Esophagus squamous epithelium (tissue), 5 donors: ENCODE measurements around the gene EIF2S3B. TPM values are rescaled to one million over a fixed set of nuclear protein-coding genes. Genes with fewer than 3 reads are reported as not detected.
"Not testable (repeated sequence)": the region's sequence is repeated elsewhere in the genome, so short reads cannot be mapped to it uniquely, and the experiment has no call there.

ENCODE experiments used
- DNase-seq: peaks from one replicate; lab custom pipeline; 2025; lab: John Stamatoyannopoulos, UW
- H3K27ac ChIP-seq, 4 donors: fragments of 200-600 bp; sonication (generic); one replicate each; pipeline ENCODE4 v1.5.1; 2016 to 2019; ENCODE audit warnings: mild to moderate bottlenecking in 1 of 4
- H3K27me3 ChIP-seq, 4 donors: fragments of 200-600 bp; sonication (generic); 1 replicate in 3 of 4; 2 replicates in 1 of 4; pipeline versions ENCODE4 v1.5.1 to v1.6.0; 2017 to 2021; ENCODE audit warnings: antibody characterized with exemption in 1 of 4
- H3K36me3 ChIP-seq, 3 donors: fragments of 200-600 bp; sonication (generic); one replicate each; pipeline ENCODE4 v1.5.1; 2016 to 2019
- H3K4me1 ChIP-seq, 3 donors: fragments of 200-600 bp; sonication (generic); one replicate each; pipeline ENCODE4 v1.5.1; 2017 to 2019
- H3K4me3 ChIP-seq, 4 donors: fragments of 200-600 bp; sonication (generic); 1 replicate in 3 of 4; 2 replicates in 1 of 4; pipeline ENCODE4 v1.5.1; 2016 to 2019; ENCODE audit warnings: mild to moderate bottlenecking in 2 of 4, moderate library complexity in 1 of 4
- H3K9me3 ChIP-seq, 3 donors: fragments of 200-600 bp; sonication (generic); one replicate each; pipeline ENCODE4 v1.5.1; 2016 to 2019
- CTCF ChIP-seq, 6 experiments: fragments of 450-650 bp in 4 of 6; fragments of 200-600 bp in 2 of 6; sonication (generic) in 2 of 6; IDR thresholded peaks; one replicate each; pipeline ENCODE4 v1.5.1; 2016 to 2019; ENCODE audit warnings: antibody characterized with exemption in 6 of 6, mild to moderate bottlenecking in 4 of 6, moderate library complexity in 4 of 6
- POLR2A ChIP-seq, 4 donors: fragments of 450-650 bp; IDR thresholded peaks; one replicate each; pipeline ENCODE4 v1.6.1; 2017; ENCODE audit warnings: antibody characterized with exemption in 4 of 4, mild to moderate bottlenecking in 4 of 4, moderate library complexity in 3 of 4
- WGBS, 2 donors: methylation state at CpG; one replicate each; pipeline ENCODE4 v1.1.5; 2018; 5-methylcytosine and 5-hydroxymethylcytosine counted together
- intact Hi-C: fragments of 100-400 bp; cut with DNase I; formaldehyde crosslinking; loops from one replicate; pipeline ENCODE4 v1.15.0; 2022
- total RNA-seq, 4 donors: library from RNA; depleted of rRNA; stranded (reverse); fragments of >200 nt; gene quantifications; one replicate each; pipeline ENCODE4 v1.1.0, GENCODE V29; 2016
- donor health status: DM: yes; HTN: yes; CAD: no.

The EIF2S3B gene
- under 1 TPM; 0.18 to 0.50 (median 0.30) TPM for total RNA-seq

DNA sequence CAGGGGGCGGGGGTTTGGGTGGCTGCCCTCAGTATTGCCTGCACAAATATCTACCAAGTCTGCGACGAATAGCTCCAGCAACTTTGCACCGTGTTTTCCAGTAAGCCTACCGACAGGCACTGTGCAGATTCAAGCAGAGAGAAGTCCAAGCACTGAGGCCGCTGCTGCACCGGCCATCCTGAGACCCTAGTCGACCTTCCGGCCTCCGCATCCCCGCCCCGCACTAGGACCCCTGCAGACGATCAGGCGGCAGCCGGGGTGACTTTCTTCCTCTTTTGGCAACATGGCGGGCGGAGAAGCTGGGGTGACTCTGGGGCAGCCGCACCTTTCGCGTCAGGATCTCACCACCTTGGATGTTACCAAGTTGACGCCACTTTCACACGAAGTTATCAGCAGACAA, at the start of gene EIF2S3B:
Gene EIF2S3B, plus strand, starts transcription at position 271 of the 400 bp plus-strand sequence. Its CDS starts 13 bp downstream, at position 284.
- Histone ChIP-seq H3K36me3 (no peaks in the 10 kb centered on the region), H3K4me1 (no peaks in the 10 kb centered on the region), H3K27ac (no peak within 1 kb of the TSS), H3K27me3 (no peaks in the 10 kb centered on the region), H3K4me3 (no peak within 1 kb of the TSS), H3K9me3 (no peaks in the 10 kb centered on the region)
- WGBS, 2 donors = 91 to 93% methylated on average over 12 to 15 of the region's 22 CpGs
- intact Hi-C loops = no loop called here
- TF ChIP-seq CTCF (IDR thresholded peaks at IDR 0.05) (no peak), POLR2A (IDR thresholded peaks at IDR 0.05) (no peak)
- DNase-seq = no peak

GRCh38 chr12:10456856-10457255, 48.8 kb upstream of the EIF2S3B start:
- Histone ChIP-seq H3K4me1 (no peaks in the 10 kb centered on the region), H3K27me3 (no peaks in the 10 kb centered on the region), H3K27ac (no peak overlapping the region), H3K9me3 (peaks cover 0 to 18% (median 0%) of the 10 kb centered on the region in 3 donors), H3K36me3 (no peaks in the 10 kb centered on the region), H3K4me3 (no peak overlapping the region)
- 84 to 92% methylated on average over 2 of the region's 2 CpGs for WGBS, 2 donors
- no peak for DNase-seq
- no peak for TF ChIP-seq CTCF (IDR thresholded peaks at IDR 0.05)
- intact Hi-C loops = no loop called here

DNA sequence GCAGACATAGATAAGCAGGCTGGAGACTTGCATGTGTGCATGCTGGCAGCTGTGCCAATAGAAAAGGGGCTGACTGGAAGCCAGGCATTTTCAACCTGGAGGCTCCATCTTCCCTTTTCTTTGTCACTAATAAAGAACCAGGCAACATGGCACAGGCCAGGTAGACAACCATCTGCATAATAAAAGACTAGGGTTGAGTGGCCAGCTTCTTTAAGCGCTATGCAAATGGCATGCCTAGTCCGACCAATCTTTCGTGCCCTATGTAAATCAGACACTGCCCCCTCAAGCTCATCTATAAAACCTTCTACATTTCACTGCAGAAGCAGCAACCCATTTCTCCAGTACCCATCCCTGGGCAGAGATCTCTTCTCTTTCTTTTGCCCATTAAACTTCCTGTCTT, 47.9 kb upstream of the EIF2S3B start:
- intact Hi-C loops = no loop called here
- no peaks in the 10 kb centered on the region for H3K36me3 ChIP-seq
- DNase-seq = no peak
- H3K9me3 ChIP-seq = peaks cover 0 to 18% (median 0%) of the 10 kb centered on the region in 3 donors
- WGBS, 2 donors = 95 to 100% methylated on average over 3 of the region's 3 CpGs
- no peaks in the 10 kb centered on the region for H3K27me3 ChIP-seq
- TF ChIP-seq POLR2A (IDR thresholded peaks at IDR 0.05) (no peak), CTCF (IDR thresholded peaks at IDR 0.05) (no peak)
- no peak overlapping the region for H3K4me3 ChIP-seq
- no peak overlapping the region for H3K27ac ChIP-seq
- no peaks in the 10 kb centered on the region for H3K4me1 ChIP-seq

DNA sequence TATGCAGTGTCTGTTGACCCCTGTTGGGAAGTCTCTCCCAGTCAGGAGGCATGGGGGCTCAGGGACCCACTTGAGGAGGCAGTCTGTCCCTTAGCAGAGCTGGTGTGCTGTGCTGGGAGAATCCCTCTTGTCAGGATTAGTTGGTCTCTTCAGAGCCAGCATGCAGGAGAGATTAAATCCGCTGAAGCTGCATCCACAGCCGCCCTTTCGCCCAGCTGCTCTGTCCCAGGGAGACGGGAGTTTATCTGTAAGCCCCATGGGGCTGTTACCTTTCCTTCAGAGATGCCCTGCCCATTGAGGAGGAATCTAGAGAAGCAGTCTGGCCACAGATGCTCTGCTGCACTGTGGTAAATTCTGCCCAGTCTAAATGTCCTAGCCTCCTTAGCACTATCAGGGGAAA, 39.4 kb upstream of the EIF2S3B start:
- DNase-seq = no peak
- 80% methylated on average over 1 of the region's 4 CpGs; no CpG with 5 or more reads in 1 of the 2 donors for WGBS, 2 donors
- no peaks in the 10 kb centered on the region for H3K4me1 ChIP-seq

DNA sequence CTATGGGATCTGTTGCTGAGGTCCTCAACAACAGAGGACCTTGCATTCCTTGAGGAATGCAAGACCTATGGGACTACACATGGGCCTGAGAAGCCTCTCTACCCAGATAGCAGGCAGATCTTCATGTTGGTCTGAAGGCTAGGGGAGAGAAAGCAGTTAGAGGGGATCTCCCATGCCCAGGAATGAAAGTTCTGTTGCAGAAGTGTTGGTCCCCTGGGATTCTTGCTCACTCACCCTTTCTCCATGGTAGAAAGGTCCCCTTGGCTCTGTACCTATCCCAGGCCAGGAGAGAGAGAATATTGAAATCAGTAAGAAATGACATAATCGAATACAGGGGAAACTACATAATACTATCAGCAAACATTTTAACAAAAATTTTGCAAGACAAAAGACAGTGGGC, 36.0 kb upstream of the EIF2S3B start:
- no peaks in the 10 kb centered on the region for H3K4me1 ChIP-seq
- WGBS, 2 donors = 72 to 89% methylated on average over 1 of the region's 1 CpG
- TF ChIP-seq POLR2A (IDR thresholded peaks at IDR 0.05) = no peak
- TF ChIP-seq CTCF (IDR thresholded peaks at IDR 0.05) = no peak
- H3K36me3 ChIP-seq = no peaks in the 10 kb centered on the region
- no peak overlapping the region for H3K27ac ChIP-seq
- no peak for DNase-seq
- intact Hi-C loops = no loop called here
- no peaks in the 10 kb centered on the region for H3K27me3 ChIP-seq
- H3K4me3 ChIP-seq = no peak overlapping the region
- H3K9me3 ChIP-seq = no peaks in the 10 kb centered on the region

More for the DNA sequence above, 39.4 kb upstream of the EIF2S3B start:
- Histone ChIP-seq H3K9me3 (no peaks in the 10 kb centered on the region), H3K27ac (no peak overlapping the region), H3K36me3 (no peaks in the 10 kb centered on the region), H3K27me3 (no peaks in the 10 kb centered on the region), H3K4me3 (no peak overlapping the region)
- no peak for TF ChIP-seq POLR2A (IDR thresholded peaks at IDR 0.05)
- no peak for TF ChIP-seq CTCF (IDR thresholded peaks at IDR 0.05)
- intact Hi-C loops = no loop called here

GRCh38 chr12:10472808-10473207, 32.9 kb upstream of the EIF2S3B start:
- WGBS, 2 donors = 78 to 85% methylated on average over 5 of the region's 5 CpGs
- H3K9me3 ChIP-seq, H3K27ac ChIP-seq, H3K4me1 ChIP-seq, intact Hi-C loops, DNase-seq, H3K4me3 ChIP-seq, H3K27me3 ChIP-seq, H3K36me3 ChIP-seq: not testable (repeated sequence)

DNA sequence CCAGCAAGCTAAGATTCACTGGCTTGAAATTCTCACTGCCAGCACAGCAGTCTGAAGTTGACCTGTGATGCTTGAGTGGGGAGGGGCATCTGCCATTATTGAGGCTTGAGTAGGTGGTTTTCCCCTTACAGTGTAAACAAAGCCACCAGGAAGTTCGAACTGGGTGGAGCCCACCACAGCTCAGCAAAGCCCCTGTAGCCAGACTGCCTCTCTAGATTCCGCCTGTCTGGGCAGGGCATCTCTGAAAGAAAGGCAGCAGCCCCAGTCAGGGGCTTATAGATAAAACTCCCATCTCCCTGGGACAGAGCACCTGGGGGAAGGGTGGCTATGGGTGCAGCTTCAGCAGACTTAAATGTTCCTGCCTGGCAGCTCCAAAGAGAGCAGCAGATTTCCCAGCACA, 23.8 kb upstream of the EIF2S3B start:
- H3K36me3 ChIP-seq, H3K4me1 ChIP-seq, H3K27ac ChIP-seq, H3K9me3 ChIP-seq, H3K27me3 ChIP-seq, intact Hi-C loops, H3K4me3 ChIP-seq, DNase-seq: not testable (repeated sequence)
- WGBS, 2 donors = 17% methylated on average over 1 of the region's 2 CpGs; no CpG with 5 or more reads in 1 of the 2 donors

DNA sequence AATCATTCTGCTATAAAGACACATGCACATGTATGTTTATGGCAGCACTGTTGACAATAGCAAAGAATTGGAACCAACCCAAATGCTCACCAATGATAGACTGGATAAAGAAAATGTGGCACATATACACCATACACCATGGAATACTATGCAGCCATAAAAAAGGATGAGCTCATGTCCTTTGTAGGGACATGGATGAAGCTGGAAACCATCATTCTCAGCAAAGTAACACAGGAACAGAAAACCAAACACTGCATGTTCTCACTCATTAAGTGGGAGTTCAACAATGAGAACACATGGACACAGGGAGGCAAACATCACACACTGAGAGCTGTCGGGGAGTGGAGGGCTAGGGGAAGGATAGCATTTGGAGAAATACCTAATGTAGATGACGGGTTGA, 18.4 kb upstream of the EIF2S3B start:
- H3K4me1 ChIP-seq, intact Hi-C loops, H3K27me3 ChIP-seq, H3K4me3 ChIP-seq, DNase-seq, H3K36me3 ChIP-seq, H3K27ac ChIP-seq, H3K9me3 ChIP-seq: not testable (repeated sequence)
- WGBS, 2 donors = 87 to 98% methylated on average over 2 of the region's 2 CpGs
